ENCODE data around the gene RPS27. TPM values are rescaled to one million over a fixed set of nuclear protein-coding genes. Genes with fewer than 3 reads are reported as not detected.

The RPS27 gene
- total RNA-seq, 5 donors from 2014 or later (not counting 1 experiment from before 2014, with no cell fraction given): 4,147 to 5,898 (median 5,716) TPM

DNA sequence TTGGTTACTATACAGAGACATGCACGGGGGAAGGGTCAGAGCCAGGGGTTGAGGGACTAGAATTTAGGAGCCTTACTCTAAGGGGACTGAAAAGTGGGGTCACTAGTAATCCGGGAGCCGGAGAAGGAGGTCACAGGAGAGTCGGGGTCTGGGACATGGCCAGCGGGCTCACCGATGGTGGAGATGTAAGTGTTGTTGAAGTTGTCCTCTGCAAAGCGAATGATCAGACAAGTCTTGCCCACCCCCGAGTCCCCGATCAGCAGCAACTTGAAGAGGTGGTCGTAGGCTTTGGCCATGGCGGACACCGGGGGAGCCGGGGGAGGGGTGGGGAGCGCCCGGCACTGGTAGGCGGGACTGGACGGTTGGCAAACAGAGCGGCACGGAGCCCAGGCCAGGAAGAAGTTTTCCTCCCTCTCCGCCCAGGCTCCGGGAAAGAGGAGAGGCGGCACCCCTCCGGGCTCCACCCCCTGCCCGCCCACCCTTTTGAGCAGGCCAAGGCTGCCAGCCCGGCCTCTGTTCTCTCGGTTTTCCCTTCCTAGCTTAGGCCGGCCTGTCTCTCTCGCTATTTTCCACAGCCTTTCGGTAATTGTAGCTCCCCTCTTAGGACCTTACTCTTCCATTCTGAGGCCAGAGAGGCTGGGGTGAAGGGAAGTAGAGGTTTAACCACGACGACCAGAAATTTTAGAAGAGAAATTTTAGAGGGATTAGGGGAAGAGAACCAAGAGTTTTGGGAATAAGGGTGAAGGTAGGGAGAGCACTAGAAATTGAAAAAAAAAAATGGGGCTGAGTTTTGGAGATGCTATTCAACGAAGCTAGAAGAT is 4.4 kb upstream of the RPS27 start, which contains the start of gene RAB13:
Gene RAB13 (minus strand): TSS at position 399 of the 821 bp plus-strand sequence. CDS start 103 bp downstream, at position 296.
- 39% methylated on average over 12 of the region's 32 CpGs for WGBS (ENCODE audit: insufficient coverage)
- DNase-seq (no peak), ATAC-seq (replicated peaks in 1 of 4) (no peak)
- CTCF ChIA-PET: interaction anchor here (0.6 to 2.2 kb wide), 19 partner anchors 9 to 1014 kb away, joined by 3 to 14 read pairs (median 5); partner anchors contain the start of genes JTB (in 2 of the 2), CHTOP (in 1 of the 2) and CREB3L4 (in 1 of the 2)
- Mint-ChIP-seq H3K27ac (peak within 1 kb of the TSS; percentile 84 to 90), H3K9me3 (no peaks in the 10 kb centered on the region), H3K4me3 (peak within 1 kb of the TSS; percentile 55 to 69 (median 61)), H3K36me3 (peaks cover 4% of the 10 kb centered on the region), H3K4me1 (peaks cover 25 to 36% (median 30%) of the 10 kb centered on the region in 3 donors), H3K27me3 (peaks cover 9 to 16% of the 10 kb centered on the region in 2 donors)
- Histone ChIP-seq H3K27ac (ENCODE audit: low read length) (peak within 1 kb of the TSS; percentile 73), H3K36me3 (ENCODE audit: control insufficient read depth in 2 of 2, extremely low read depth in 1 of 2, insufficient read depth in 1 of 2, low read length in 1 of 2) (no peaks in the 10 kb centered on the region), H3K4me3 (ENCODE audit: control insufficient read depth in 1 of 2, extremely low read depth in 1 of 2, low read length in 1 of 2) (peak within 1 kb of the TSS in 1 of 2 donors; percentile 17), H3K4me1 (ENCODE audit: control insufficient read depth in 1 of 2, extremely low read depth in 1 of 2, insufficient read depth in 2 of 2, low read length in 2 of 2) (peaks cover 3 to 18% of the 10 kb centered on the region in 2 experiments), H3K27me3 (replicated peaks in 1 of 2; ENCODE audit: control insufficient read depth in 2 of 2, extremely low read depth in 1 of 2, insufficient read depth in 2 of 2, low read length in 1 of 2) (peaks cover 0 to 7% of the 10 kb centered on the region in 2 experiments), H3K9me3 (no peaks in the 10 kb centered on the region)
- POLR2A ChIA-PET: interaction anchor here (0.6 to 0.7 kb wide), 3 partner anchors 13 to 286 kb away, joined by 3 to 4 read pairs (median 3); partner anchors contain the start of gene HAX1 (in 1 of the 2)

DNA sequence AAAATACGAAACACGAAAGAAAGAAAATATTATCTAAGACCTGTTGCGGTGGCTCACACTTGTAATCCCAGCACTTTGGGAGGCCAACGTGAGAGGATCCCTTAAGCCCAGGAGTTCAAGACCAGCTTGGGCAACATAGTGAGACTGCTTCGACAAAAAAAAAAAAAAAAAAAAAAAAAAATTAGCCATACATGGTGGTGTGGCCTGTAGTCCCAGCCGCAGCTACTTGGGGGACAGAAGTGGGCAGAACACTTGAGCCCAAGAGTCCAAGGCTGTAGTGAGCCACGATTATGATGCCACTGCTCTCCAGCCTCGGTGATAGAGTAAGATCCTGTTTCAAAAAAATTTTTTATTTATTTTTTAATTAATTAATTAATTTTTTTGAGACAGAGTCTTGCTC is 2.9 kb upstream of the RPS27 start:
- DNase-seq: no peak
- Mint-ChIP-seq H3K9me3 (no peaks in the 10 kb centered on the region), H3K27me3 (peaks cover 9 to 16% of the 10 kb centered on the region in 2 donors), H3K4me3 (peak overlapping the region in 1 of 3 donors; percentile 69), H3K36me3 (peaks cover 17% of the 10 kb centered on the region), H3K27ac (peak overlapping the region; percentile 84 to 90), H3K4me1 (peaks cover 39 to 50% (median 45%) of the 10 kb centered on the region in 3 donors)
- peaks cover 0 to 11% of the 10 kb centered on the region in 2 donors for H3K36me3 ChIP-seq (ENCODE audit: control insufficient read depth in 2 of 2, extremely low read depth in 1 of 2, insufficient read depth in 1 of 2, low read length in 1 of 2)
- ATAC-seq (replicated peaks in 1 of 4): no peak
- no peak overlapping the region for H3K27ac ChIP-seq (ENCODE audit: low read length)
- H3K4me1 ChIP-seq (ENCODE audit: control insufficient read depth in 1 of 2, extremely low read depth in 1 of 2, insufficient read depth in 2 of 2, low read length in 2 of 2): peaks cover 15 to 30% of the 10 kb centered on the region in 2 experiments
- ChIA-PET POLR2A (interaction anchor here (0.6 kb wide), 2 partner anchors 11 to 182 kb away, joined by 3 to 13 read pairs; no protein-coding TSS in a partner anchor), CTCF (interaction anchor here (0.7 to 2.2 kb wide), 11 partner anchors 10 to 354 kb away, joined by 3 to 14 read pairs (median 6); partner anchors contain the start of genes CHTOP (in 1 of the 2), ILF2 (in 1 of the 2) and JTB (in 1 of the 2))
- no peaks in the 10 kb centered on the region for H3K9me3 ChIP-seq
- no peak overlapping the region for H3K4me3 ChIP-seq (ENCODE audit: control insufficient read depth in 1 of 2, extremely low read depth in 1 of 2, low read length in 1 of 2)
- 100% methylated on average over 2 of the region's 8 CpGs for WGBS (ENCODE audit: insufficient coverage)
- H3K27me3 ChIP-seq (replicated peaks in 1 of 2; ENCODE audit: control insufficient read depth in 2 of 2, extremely low read depth in 1 of 2, insufficient read depth in 2 of 2, low read length in 1 of 2): peaks cover 0 to 7% of the 10 kb centered on the region in 2 experiments

- no peaks in the 10 kb centered on the region for H3K27me3 ChIP-seq (replicated peaks in 1 of 2; ENCODE audit: control insufficient read depth in 2 of 2, extremely low read depth in 1 of 2, insufficient read depth in 2 of 2, low read length in 1 of 2)
- H3K27me3 Mint-ChIP-seq: peaks cover 0 to 5% of the 10 kb centered on the region in 2 donors
- 8% methylated on average over 5 of the region's 9 CpGs for WGBS (ENCODE audit: insufficient coverage)
- H3K36me3 ChIP-seq (ENCODE audit: control insufficient read depth in 2 of 2, extremely low read depth in 1 of 2, insufficient read depth in 1 of 2, low read length in 1 of 2): peaks cover 0 to 41% of the 10 kb centered on the region in 2 donors
- peaks cover 18 to 46% of the 10 kb centered on the region in 2 experiments for H3K4me1 ChIP-seq (ENCODE audit: control insufficient read depth in 1 of 2, extremely low read depth in 1 of 2, insufficient read depth in 2 of 2, low read length in 2 of 2)
- peaks cover 47 to 51% (median 48%) of the 10 kb centered on the region in 3 donors for H3K4me1 Mint-ChIP-seq
- H3K9me3 ChIP-seq: no peaks in the 10 kb centered on the region
- ChIA-PET CTCF (interaction anchor here in 1 of 2 donors (1.9 to 2.3 kb wide), 2 partner anchors 13 to 24 kb away, joined by 4 to 7 read pairs; partner anchors contain the start of genes CREB3L4 and JTB), POLR2A (interaction anchor here (0.6 to 1.6 kb wide), 10 partner anchors 24 to 357 kb away, joined by 3 to 10 read pairs (median 6); partner anchors contain the start of genes CHTOP (in 1 of the 2), CREB3L4 (in 1 of the 2), CRTC2 (in 1 of the 2) and INTS3 (in 1 of the 2))
- H3K27ac ChIP-seq (ENCODE audit: low read length): peak overlapping the region; percentile 97
- peak overlapping the region; percentile 92 to 100 for H3K4me3 ChIP-seq (ENCODE audit: control insufficient read depth in 1 of 2, extremely low read depth in 1 of 2, low read length in 1 of 2)
- no peak for ATAC-seq (replicated peaks in 1 of 4)
- H3K27ac Mint-ChIP-seq: peak overlapping the region; percentile 98 to 99
- DNase-seq: no peak
- H3K9me3 Mint-ChIP-seq: no peaks in the 10 kb centered on the region
- peaks cover 33% of the 10 kb centered on the region for H3K36me3 Mint-ChIP-seq
- peak overlapping the region; percentile 93 to 97 (median 97) for H3K4me3 Mint-ChIP-seq
Measured at GRCh38 chr1:153991151-153991630, 629 bp downstream of the RPS27 start.

- DNase-seq (no peak), ATAC-seq (replicated peaks in 1 of 4) (no peak)
- ChIA-PET CTCF (interaction anchor here (0.5 to 2.3 kb wide), 3 partner anchors 14 to 143 kb away, joined by 3 to 7 read pairs (median 4); partner anchors contain the start of genes CREB3L4 (in 1 of the 2) and JTB (in 1 of the 2)), POLR2A (interaction anchor here (0.6 to 1.6 kb wide), 10 partner anchors 13 to 498 kb away, joined by 3 to 10 read pairs (median 5); partner anchors contain the start of genes CHTOP (in 1 of the 2) and CREB3L4 (in 1 of the 2))
- Mint-ChIP-seq H3K9me3 (no peaks in the 10 kb centered on the region), H3K4me3 (peak overlapping the region; percentile 93 to 97 (median 97)), H3K27ac (peak overlapping the region; percentile 98 to 99), H3K4me1 (peaks cover 42 to 45% (median 43%) of the 10 kb centered on the region in 3 donors), H3K27me3 (peaks cover 0 to 3% of the 10 kb centered on the region in 2 donors), H3K36me3 (peaks cover 33% of the 10 kb centered on the region)
- Histone ChIP-seq H3K4me3 (ENCODE audit: control insufficient read depth in 1 of 2, extremely low read depth in 1 of 2, low read length in 1 of 2) (peak overlapping the region; percentile 92 to 100), H3K4me1 (ENCODE audit: control insufficient read depth in 1 of 2, extremely low read depth in 1 of 2, insufficient read depth in 2 of 2, low read length in 2 of 2) (peaks cover 16 to 40% of the 10 kb centered on the region in 2 experiments), H3K9me3 (no peaks in the 10 kb centered on the region), H3K27ac (ENCODE audit: low read length) (peak overlapping the region; percentile 97), H3K27me3 (replicated peaks in 1 of 2; ENCODE audit: control insufficient read depth in 2 of 2, extremely low read depth in 1 of 2, insufficient read depth in 2 of 2, low read length in 1 of 2) (no peaks in the 10 kb centered on the region), H3K36me3 (ENCODE audit: control insufficient read depth in 2 of 2, extremely low read depth in 1 of 2, insufficient read depth in 1 of 2, low read length in 1 of 2) (peaks cover 0 to 41% of the 10 kb centered on the region in 2 donors)
- WGBS (ENCODE audit: insufficient coverage): no CpG with 5 or more reads among the region's 2 CpGs
Measured at GRCh38 chr1:153991806-153992205, 1.2 kb downstream of the RPS27 start.

DNA sequence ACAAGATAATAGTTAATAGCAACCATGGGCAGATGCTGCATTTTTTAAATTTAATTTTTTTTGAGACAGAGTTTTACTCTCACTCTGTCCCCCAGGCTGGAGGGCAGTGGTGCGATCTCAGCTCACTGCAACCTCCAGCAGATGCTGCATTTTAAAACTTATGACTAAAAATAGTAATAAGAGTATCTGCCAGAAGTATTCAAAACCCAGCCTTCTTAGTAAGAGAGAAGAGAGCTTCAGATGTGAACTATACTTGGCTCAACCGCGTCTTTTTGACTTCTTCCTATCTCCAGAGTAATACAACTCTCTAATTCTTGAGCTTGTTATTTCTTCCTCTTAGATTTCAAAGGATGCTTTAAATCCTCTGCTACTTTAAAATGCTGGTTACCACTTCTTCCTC is 4.6 kb downstream of the RPS27 start:
- H3K36me3 ChIP-seq (ENCODE audit: control insufficient read depth in 2 of 2, extremely low read depth in 1 of 2, insufficient read depth in 1 of 2, low read length in 1 of 2): peaks cover 0 to 41% of the 10 kb centered on the region in 2 donors
- peaks cover 16 to 30% of the 10 kb centered on the region in 2 experiments for H3K4me1 ChIP-seq (ENCODE audit: control insufficient read depth in 1 of 2, extremely low read depth in 1 of 2, insufficient read depth in 2 of 2, low read length in 2 of 2)
- WGBS (ENCODE audit: insufficient coverage): no CpG with 5 or more reads among the region's 3 CpGs
- ATAC-seq (replicated peaks in 1 of 4) (no peak), DNase-seq (no peak)
- Mint-ChIP-seq H3K36me3 (peaks cover 33% of the 10 kb centered on the region), H3K4me3 (no peak overlapping the region), H3K4me1 (peaks cover 33 to 37% (median 35%) of the 10 kb centered on the region in 3 donors), H3K27me3 (peaks cover 0 to 3% of the 10 kb centered on the region in 2 donors), H3K27ac (peak overlapping the region in 1 of 2 donors; percentile 12), H3K9me3 (no peaks in the 10 kb centered on the region)
- H3K4me3 ChIP-seq (ENCODE audit: control insufficient read depth in 1 of 2, extremely low read depth in 1 of 2, low read length in 1 of 2): no peak overlapping the region
- ChIA-PET POLR2A (interaction anchor here in 1 of 2 donors (0.6 kb wide), 1 partner anchor 349 kb away, joined by 4 read pairs; no protein-coding TSS in a partner anchor), CTCF (interaction anchor here in 1 of 2 donors (0.8 kb wide), 1 partner anchor 202 kb away, joined by 3 read pairs; no protein-coding TSS in a partner anchor)
- H3K27ac ChIP-seq (ENCODE audit: low read length): no peak overlapping the region
- no peaks in the 10 kb centered on the region for H3K9me3 ChIP-seq
- no peaks in the 10 kb centered on the region for H3K27me3 ChIP-seq (replicated peaks in 1 of 2; ENCODE audit: control insufficient read depth in 2 of 2, extremely low read depth in 1 of 2, insufficient read depth in 2 of 2, low read length in 1 of 2)
